ENCODE results near the gene AKAP1.
A peak's percentile ranks its signal among the peaks of the same experiment; 100 is the strongest.
"Not testable (repeated sequence)": the region's sequence is repeated elsewhere in the genome, so short reads cannot be mapped to it uniquely, and the experiment has no call there.

Gene AKAP1

GRCh38 chr17:57075785-57076184, 9.3 kb upstream of the AKAP1 start:
- DNase-seq = no peak

- no peak for DNase-seq
Observed at GRCh38 chr17:57077000-57077399, 8.0 kb upstream of the AKAP1 start.

DNA sequence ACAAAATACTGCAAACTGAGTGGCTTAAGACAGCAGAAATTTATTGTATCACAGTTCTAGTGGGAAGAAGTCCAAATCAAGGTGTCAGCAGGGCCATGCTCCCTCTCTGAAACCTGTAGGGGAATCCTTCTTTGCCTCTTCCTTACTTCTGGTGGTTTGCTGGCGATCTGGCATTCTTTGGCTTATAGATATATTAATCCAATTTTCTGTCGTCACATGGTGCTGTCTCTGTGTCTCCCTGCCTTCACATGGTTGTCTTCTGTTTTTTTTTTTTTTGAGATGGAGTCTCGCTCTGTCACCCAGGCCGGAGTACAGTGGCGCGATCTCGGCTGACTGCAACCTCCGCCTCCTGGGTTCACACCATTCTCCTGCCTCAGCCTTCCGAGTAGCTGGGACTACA, 6.8 kb upstream of the AKAP1 start:
- DNase-seq = no peak

GRCh38 chr17:57080718-57081117, 4.3 kb upstream of the AKAP1 start:
- DNase-seq = peak; percentile 19

- peak; percentile 86 for DNase-seq
Observed at GRCh38 chr17:57082441-57082840, 2.6 kb upstream of the AKAP1 start.

GRCh38 chr17:57084361-57084801, 665 bp upstream of the AKAP1 start:
- no peak for DNase-seq

- peak; percentile 38 for DNase-seq
Observed at GRCh38 chr17:57085448-57086068, 512 bp downstream of the AKAP1 start.

DNA sequence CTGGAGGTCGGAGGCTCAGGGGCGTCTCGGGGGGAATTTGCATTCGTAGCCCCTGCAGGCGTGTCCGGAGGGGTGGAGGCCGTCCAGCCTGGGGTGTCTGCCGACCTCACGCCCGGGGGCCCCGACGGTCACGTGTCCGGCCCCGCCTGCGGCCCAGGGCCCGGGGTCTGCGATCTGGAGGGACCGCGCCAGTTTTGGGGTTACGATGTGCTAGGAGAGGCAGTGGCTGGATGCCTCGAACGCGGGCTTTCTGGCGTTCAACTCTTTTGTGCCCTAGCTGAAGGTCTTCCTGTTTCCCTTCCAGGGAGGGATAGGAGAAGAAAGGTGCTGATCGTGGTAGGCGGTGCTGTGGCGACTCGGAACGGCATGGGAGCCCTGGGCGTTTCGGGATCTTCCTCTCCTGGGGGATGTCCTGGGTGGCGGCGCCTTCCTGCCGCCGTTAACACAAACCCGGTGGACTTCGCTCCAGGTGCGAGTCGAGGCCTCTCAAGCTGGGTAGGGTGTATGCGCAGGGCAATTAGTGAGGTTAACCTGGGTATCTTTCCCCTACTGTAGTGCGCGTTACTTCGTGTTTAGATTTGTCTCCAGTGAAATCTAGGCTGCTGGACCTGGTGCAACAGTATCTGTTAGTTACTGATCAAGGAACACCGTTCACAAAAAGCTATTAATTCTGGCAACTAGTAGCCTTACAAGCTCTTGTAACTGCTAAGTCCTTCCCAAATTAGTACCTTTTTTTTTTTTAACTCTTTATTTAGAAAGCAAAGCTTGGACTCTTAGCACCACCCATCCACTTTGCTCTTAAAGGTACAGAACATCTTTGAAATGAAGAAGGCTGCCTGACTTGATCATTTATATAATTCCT, 1.3 kb downstream of the AKAP1 start:
- peak; percentile 28 for DNase-seq

DNA sequence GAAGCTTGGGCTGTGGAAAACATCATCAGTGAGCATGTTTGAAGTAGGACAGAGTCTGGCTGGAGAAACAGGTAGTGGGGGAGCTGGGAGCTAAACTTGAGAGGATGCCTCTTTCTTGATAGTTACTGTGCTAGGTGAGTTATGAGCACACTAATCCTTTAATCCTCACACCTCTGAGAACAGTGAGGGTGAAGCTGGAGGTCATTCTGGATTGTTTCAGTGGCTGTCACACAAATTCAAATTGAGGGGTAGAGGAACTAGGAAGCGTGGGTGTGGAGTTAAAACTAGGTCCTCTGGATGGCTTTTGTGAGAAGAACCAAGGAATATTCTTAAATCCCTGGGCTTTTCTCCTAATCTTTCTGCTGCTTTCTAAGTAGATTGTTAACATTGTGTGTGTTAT, 3.3 kb downstream of the AKAP1 start:
- peak; percentile 8 for DNase-seq

GRCh38 chr17:57089391-57089790, 4.3 kb downstream of the AKAP1 start:
- no peak for DNase-seq

DNA sequence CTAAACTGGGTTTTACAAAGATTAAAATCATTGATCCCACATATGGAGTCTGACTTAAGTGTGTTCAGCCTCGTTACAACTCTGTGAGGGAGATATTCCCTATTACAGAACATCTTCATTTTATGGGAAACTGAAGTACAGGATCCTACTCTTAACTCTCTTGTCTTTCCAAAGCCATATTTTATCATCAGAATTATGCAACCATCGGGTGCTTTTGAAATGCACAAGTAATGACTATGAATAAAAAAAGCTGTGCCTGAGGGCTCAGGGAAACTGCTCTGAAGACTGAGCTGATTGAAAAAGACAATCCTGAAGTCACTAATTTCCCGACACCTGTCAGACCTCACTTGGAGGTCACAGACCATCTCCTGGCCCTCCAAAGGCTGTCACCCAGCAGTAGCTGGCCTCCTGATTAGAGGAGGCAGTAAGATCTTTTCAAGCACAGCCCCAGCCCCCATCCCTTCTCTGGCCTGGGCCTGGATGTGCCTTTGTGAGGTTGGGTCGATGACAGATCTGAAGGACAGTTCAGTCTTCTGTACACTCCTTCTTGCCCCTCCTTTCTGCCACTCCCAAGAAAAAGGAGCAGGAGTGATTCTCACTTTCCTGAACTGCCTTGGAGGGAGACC, 5.6 kb downstream of the AKAP1 start:
- DNase-seq = peak; percentile 72

DNA sequence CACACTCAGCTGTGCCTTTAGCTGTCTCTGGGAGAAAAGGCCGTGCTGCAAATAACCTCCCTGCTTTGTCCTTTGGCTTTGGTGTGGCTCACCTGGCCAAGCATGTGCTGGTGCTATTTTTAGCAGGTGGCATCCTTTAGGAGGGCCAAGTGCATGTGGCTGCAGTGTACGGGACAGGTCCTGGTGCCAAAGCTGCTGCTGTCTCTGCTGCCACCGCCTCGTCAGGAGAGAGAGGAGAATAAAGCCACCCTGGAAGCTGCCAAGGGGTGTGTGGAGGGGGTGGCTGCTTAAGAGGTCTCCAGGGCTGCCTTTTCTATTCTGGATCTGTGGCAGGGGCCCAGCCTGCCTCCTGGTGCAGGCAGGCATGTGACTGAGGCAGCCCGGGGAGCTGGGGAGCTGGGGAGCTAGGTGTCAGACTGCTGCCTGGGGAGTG, 6.2 kb downstream of the AKAP1 start:
- DNase-seq = no peak

GRCh38 chr17:57092171-57092570, 7.1 kb downstream of the AKAP1 start:
- DNase-seq = peak; percentile 40

DNA sequence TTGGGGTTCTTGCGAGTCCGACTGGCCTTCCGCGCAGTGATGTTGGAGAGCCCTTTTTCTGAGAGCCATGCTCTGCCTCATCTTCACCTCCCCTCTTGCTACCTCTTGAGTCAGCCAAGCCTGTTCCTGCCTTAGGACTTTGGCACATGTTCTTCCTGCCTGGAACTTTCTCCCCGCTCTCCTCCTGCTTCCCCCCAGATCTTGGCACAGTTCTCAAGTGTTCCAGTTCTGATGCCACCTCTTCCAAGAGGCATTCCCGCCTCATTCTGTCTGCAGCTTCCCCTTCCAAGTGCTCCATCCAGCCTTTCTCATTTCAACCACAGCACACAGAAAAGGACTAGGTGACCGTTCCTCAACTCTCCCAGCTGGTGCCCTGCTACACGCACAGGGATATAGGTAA, 7.7 kb downstream of the AKAP1 start:
- DNase-seq = no peak

DNA sequence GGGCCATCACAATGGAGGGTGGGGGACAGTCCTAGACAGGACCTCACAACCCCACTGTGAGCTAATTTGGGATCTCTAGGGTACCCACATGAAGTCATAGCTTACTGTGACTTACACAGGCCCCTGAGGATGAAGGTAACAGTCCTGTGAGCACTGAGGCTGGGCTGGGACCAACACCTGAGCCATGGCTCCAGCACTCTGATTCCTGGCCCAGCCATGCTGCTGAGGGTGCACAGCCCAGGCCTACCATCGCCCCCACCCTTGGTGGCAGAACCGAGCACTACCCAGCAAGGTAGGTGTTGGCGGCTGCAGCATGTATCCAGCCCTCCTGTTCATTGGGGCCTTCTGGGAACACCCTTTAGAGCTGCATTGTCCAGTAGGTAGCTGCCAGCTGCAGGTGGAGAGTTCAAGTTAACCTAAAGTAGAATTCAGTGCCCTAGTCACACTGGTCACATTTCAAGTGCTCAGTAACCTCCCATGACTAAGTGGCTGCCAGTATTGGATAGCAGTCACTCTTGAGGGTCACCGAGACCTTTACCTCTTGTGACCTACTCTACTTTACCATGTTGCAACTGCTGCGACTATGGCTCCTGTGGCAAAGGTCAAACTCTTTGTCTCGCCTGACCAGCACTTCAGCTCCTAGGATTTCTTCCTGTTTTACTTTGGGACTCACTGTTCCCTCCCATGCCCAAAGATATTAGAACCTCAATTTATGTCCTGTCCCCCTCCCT, 11.6 kb downstream of the AKAP1 start:
- DNase-seq = peak; percentile 14

- DNase-seq = no peak
Observed at GRCh38 chr17:57097832-57098421, 12.9 kb downstream of the AKAP1 start.

GRCh38 chr17:57099165-57099564, 14.1 kb downstream of the AKAP1 start:
- no peak for DNase-seq

DNA sequence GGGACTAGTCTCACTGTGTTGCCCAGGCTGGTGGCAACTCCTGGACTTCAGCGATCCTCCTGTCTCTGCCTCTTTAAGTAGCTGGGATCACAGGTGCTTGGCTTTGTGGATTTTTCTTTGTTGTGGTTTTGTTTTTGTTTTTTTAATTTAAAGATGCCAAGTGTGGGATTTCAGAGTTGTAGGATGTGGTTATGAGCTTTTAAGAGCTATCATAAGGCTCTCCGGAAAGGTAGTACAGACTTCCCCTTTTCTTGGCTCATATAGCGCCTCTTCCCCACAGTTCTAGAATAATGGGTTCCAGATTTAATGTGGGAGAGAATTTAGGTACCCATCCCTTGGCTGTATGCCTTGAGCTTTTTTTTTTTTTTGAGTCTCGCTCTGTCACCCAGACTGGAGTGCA, 17.1 kb downstream of the AKAP1 start:
- peak; percentile 21 for DNase-seq

DNA sequence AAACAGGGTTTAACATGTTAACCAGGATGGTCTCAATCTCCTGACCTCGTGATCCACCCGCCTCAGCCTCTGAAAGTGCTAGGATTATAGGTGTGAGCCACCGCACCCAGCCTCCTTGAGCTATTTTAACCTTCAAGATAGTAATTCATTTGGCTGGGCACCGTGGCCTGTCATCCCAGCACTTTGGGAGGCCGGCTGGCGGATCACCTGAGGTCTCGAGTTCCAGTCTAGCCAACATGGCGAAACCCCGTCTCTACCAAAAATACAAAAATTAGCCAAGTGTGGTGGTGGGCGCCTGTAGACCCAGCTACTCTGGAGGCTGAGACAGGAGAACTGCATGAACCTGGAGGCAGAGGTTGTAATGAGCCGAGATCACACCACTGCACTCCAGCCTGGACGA, 17.6 kb downstream of the AKAP1 start:
- not testable (repeated sequence) for DNase-seq

- no peak for DNase-seq
Observed at GRCh38 chr17:57104461-57105175, 19.6 kb downstream of the AKAP1 start.

- DNase-seq = no peak
Observed at GRCh38 chr17:57105591-57105990, 20.5 kb downstream of the AKAP1 start.
